Liver (tissue), 9 donors: ENCODE measurements around the gene HEPHL1. TPM values are rescaled to one million over a fixed set of nuclear protein-coding genes. Genes with fewer than 3 reads are reported as not detected.

Experiments
- DNase-seq: peaks from one replicate; pipeline ENCODE4 v3.0.0-alpha.2; 2017; ENCODE audit warnings: low spot score
- H3K27ac ChIP-seq, 2 donors: one replicate each; pipeline ENCODE4 v1.7.0; 2013; ENCODE audit warnings: inconsistent platforms in 2 of 2, low read length in 2 of 2, control low read depth in 1 of 2, low read depth in 1 of 2, mild to moderate bottlenecking in 1 of 2
- H3K27me3 ChIP-seq, 4 donors: one replicate each; pipeline versions ENCODE4 v1.6.1 to v1.7.0; 2013; ENCODE audit warnings: low read length in 3 of 4, inconsistent platforms in 1 of 4, mild to moderate bottlenecking in 1 of 4, moderate library complexity in 1 of 4; ENCODE audit not compliant: control insufficient read depth in 4 of 4, insufficient read depth in 4 of 4
- H3K36me3 ChIP-seq, 4 donors: one replicate each; pipeline versions ENCODE4 v1.6.1 to v1.7.0; 2013; ENCODE audit warnings: low read length in 3 of 4, mild to moderate bottlenecking in 3 of 4, low read depth in 1 of 4, moderate library complexity in 1 of 4; ENCODE audit not compliant: control insufficient read depth in 4 of 4, insufficient read depth in 3 of 4
- H3K4me1 ChIP-seq, 4 donors: one replicate each; pipeline versions ENCODE4 v1.6.1 to v1.7.0; 2013; ENCODE audit warnings: low read length in 3 of 4, mild to moderate bottlenecking in 3 of 4, moderate library complexity in 1 of 4; ENCODE audit not compliant: control insufficient read depth in 4 of 4, insufficient read depth in 4 of 4
- H3K4me3 ChIP-seq, 3 donors: one replicate each; pipeline versions ENCODE4 v1.6.1 to v1.7.0; 2013; ENCODE audit warnings: low read length in 3 of 3, control low read depth in 1 of 3, low read depth in 1 of 3, mild to moderate bottlenecking in 1 of 3
- H3K9ac ChIP-seq, 2 donors: one replicate each; pipeline ENCODE4 v1.7.0; 2013; ENCODE audit warnings: low read length in 2 of 2, mild to moderate bottlenecking in 2 of 2, moderate library complexity in 2 of 2, control low read depth in 1 of 2, low read depth in 1 of 2
- H3K9me3 ChIP-seq, 4 donors: one replicate each; pipeline versions ENCODE4 v1.6.1 to v1.7.0; 2013; ENCODE audit warnings: low read length in 3 of 4; ENCODE audit not compliant: control insufficient read depth in 4 of 4
- ATF3 ChIP-seq: IDR thresholded peaks from 2 replicates; pipeline ENCODE4 v1.6.1; 2016; ENCODE audit warnings: antibody characterized with exemption
- EGR1 ChIP-seq, 2 donors: IDR thresholded peaks; 2 replicates each; pipeline ENCODE4 v1.6.1; 2016 to 2018; ENCODE audit warnings: antibody characterized with exemption in 2 of 2, low read depth in 2 of 2
- FOXA1 ChIP-seq: IDR thresholded peaks from 2 replicates; pipeline ENCODE4 v1.6.1; 2016; ENCODE audit warnings: antibody characterized with exemption
- FOXA2 ChIP-seq: IDR thresholded peaks from 2 replicates; pipeline ENCODE4 v1.6.1; 2016; ENCODE audit warnings: antibody characterized with exemption
- HNF4G ChIP-seq: IDR thresholded peaks from 2 replicates; pipeline ENCODE4 v1.6.1; 2016; ENCODE audit warnings: antibody characterized with exemption
- JUND ChIP-seq, 2 donors: IDR thresholded peaks; 2 replicates each; pipeline ENCODE4 v1.6.1; 2016; ENCODE audit warnings: antibody characterized with exemption in 2 of 2
- MAX ChIP-seq: IDR thresholded peaks from 2 replicates; pipeline ENCODE4 v1.6.1; 2016; ENCODE audit warnings: antibody characterized with exemption
- RAD21 ChIP-seq, 2 donors: IDR thresholded peaks; 2 replicates each; pipeline ENCODE4 v1.6.1; 2016; ENCODE audit warnings: antibody characterized with exemption in 2 of 2, mild to moderate bottlenecking in 2 of 2
- RXRA ChIP-seq, 2 donors: IDR thresholded peaks; 2 replicates each; pipeline ENCODE4 v1.6.1; 2017 to 2018; ENCODE audit warnings: antibody characterized with exemption in 2 of 2, mild to moderate bottlenecking in 1 of 2
- YY1 ChIP-seq: IDR thresholded peaks from 2 replicates; pipeline ENCODE4 v1.6.1; 2016; ENCODE audit warnings: antibody characterized with exemption, mild to moderate bottlenecking
- ZBTB33 ChIP-seq: IDR thresholded peaks from 2 replicates; pipeline ENCODE4 v1.6.1; 2016; ENCODE audit warnings: antibody characterized with exemption
- WGBS: extraction: QIAGEN DNeasy Blood & Tissue Kit; methylation state at CpG from one replicate; pipeline ENCODE4 v1.1.7; 2013; 5-methylcytosine and 5-hydroxymethylcytosine counted together
- polyA plus RNA-seq, 2 donors: library from polyadenylated mRNA; stranded (reverse) in 1 of 2; unstranded in 1 of 2; fragments of 200-250 nt in 1 of 2; fragments of >200 nt in 1 of 2; fragmentation: Nextera tagmentation in 1 of 2; extraction: Ambion mirVana in 1 of 2; gene quantifications; one replicate each; pipeline versions ENCODE4 v1.2.1 to v1.2.3, GENCODE V29; 2013 to 2015
- total RNA-seq, 2 donors: library from RNA; depleted of rRNA; stranded (reverse); fragments of >200 nt; gene quantifications; one replicate each; pipeline ENCODE4 v1.2.3, GENCODE V29; 2014
- TF ChIP-seq, protein P1 (sequence below): fragments of 150-350 bp; IDR thresholded peaks from 2 replicates; pipeline ENCODE4 v1.5.1; 2017; ENCODE audit warnings: improper control_type of control experiment, low read depth, low read length; ENCODE audit not compliant: missing input control
- TF ChIP-seq, protein P2 (sequence below): IDR thresholded peaks from 2 replicates; pipeline ENCODE4 v1.6.1; 2016; ENCODE audit warnings: antibody characterized with exemption, mild to moderate bottlenecking
- donor health status: healthy.
- donor health status: healthy.
- donor health status: healthy.
- donor health status: healthy.
- donor health status: healthy.

The HEPHL1 gene
- total and polyA plus RNA-seq, 4 donors: 0.19 TPM; not detected in 3

DNA sequence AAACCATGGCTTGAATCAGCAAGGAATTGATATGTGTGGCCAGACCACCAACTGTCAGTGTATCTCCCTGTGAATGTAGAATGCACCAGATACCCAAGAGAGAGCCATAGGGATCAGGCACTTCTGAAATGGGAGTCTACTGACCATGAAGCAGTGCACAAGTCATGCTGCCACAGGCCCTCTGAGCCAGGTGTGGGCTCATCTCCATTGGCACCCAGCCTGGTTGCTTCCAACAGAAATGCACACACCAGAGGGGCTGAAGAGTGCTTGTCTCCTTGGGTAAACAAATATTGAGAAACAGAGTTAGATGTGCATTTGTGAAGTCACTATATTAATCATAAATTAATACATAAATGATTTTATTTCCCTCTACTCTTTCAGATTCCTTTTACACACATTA, 79.1 kb downstream of the HEPHL1 start:
- TF ChIP-seq RAD21 (IDR thresholded peaks at IDR 0.05): no peak
- TF ChIP-seq EGR1 (IDR thresholded peaks at IDR 0.05; ENCODE audit: low read depth in 2 of 2): no peak
- TF ChIP-seq, protein P1, sequence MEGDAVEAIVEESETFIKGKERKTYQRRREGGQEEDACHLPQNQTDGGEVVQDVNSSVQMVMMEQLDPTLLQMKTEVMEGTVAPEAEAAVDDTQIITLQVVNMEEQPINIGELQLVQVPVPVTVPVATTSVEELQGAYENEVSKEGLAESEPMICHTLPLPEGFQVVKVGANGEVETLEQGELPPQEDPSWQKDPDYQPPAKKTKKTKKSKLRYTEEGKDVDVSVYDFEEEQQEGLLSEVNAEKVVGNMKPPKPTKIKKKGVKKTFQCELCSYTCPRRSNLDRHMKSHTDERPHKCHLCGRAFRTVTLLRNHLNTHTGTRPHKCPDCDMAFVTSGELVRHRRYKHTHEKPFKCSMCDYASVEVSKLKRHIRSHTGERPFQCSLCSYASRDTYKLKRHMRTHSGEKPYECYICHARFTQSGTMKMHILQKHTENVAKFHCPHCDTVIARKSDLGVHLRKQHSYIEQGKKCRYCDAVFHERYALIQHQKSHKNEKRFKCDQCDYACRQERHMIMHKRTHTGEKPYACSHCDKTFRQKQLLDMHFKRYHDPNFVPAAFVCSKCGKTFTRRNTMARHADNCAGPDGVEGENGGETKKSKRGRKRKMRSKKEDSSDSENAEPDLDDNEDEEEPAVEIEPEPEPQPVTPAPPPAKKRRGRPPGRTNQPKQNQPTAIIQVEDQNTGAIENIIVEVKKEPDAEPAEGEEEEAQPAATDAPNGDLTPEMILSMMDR: no peak
- TF ChIP-seq RXRA (IDR thresholded peaks at IDR 0.05): no peak
- TF ChIP-seq YY1: no peak
- TF ChIP-seq, protein P2, sequence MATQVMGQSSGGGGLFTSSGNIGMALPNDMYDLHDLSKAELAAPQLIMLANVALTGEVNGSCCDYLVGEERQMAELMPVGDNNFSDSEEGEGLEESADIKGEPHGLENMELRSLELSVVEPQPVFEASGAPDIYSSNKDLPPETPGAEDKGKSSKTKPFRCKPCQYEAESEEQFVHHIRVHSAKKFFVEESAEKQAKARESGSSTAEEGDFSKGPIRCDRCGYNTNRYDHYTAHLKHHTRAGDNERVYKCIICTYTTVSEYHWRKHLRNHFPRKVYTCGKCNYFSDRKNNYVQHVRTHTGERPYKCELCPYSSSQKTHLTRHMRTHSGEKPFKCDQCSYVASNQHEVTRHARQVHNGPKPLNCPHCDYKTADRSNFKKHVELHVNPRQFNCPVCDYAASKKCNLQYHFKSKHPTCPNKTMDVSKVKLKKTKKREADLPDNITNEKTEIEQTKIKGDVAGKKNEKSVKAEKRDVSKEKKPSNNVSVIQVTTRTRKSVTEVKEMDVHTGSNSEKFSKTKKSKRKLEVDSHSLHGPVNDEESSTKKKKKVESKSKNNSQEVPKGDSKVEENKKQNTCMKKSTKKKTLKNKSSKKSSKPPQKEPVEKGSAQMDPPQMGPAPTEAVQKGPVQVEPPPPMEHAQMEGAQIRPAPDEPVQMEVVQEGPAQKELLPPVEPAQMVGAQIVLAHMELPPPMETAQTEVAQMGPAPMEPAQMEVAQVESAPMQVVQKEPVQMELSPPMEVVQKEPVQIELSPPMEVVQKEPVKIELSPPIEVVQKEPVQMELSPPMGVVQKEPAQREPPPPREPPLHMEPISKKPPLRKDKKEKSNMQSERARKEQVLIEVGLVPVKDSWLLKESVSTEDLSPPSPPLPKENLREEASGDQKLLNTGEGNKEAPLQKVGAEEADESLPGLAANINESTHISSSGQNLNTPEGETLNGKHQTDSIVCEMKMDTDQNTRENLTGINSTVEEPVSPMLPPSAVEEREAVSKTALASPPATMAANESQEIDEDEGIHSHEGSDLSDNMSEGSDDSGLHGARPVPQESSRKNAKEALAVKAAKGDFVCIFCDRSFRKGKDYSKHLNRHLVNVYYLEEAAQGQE: no peak
- TF ChIP-seq HNF4G: no peak
- TF ChIP-seq FOXA2: no peak
- TF ChIP-seq MAX: no peak
- no peak for TF ChIP-seq ZBTB33
- TF ChIP-seq ATF3: no peak
- TF ChIP-seq FOXA1: no peak
- Histone ChIP-seq H3K27me3 (no peaks in the 10 kb centered on the region), H3K36me3 (no peaks in the 10 kb centered on the region), H3K27ac (no peak overlapping the region), H3K4me3 (no peak overlapping the region), H3K9ac (no peak overlapping the region), H3K4me1 (no peaks in the 10 kb centered on the region), H3K9me3 (no peaks in the 10 kb centered on the region)
- DNase-seq: no peak

DNA sequence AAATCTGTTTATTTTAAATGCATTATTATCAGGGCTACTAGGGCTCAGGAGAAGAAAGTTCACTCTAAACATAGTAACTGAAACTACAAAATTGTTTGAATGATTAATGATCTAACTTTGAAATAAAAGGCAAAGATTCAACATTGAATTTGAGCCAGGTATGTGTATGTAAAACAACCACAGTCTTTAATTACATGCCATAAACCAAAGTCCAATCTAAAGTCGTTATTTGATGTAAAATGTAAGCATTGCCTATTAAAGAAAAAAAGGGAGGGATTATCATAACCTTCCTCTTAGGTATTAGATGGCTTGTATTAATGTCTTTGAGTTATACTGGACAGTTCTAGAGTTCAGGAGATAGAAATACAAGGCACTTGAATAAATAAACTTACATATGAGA, 82.3 kb downstream of the HEPHL1 start:
- no peak for DNase-seq
- Histone ChIP-seq H3K4me3 (no peak overlapping the region), H3K4me1 (no peaks in the 10 kb centered on the region), H3K27ac (no peak overlapping the region), H3K9ac (no peak overlapping the region), H3K36me3 (no peaks in the 10 kb centered on the region), H3K27me3 (no peaks in the 10 kb centered on the region), H3K9me3 (no peaks in the 10 kb centered on the region)
- TF ChIP-seq YY1: no peak
- TF ChIP-seq JUND (IDR thresholded peaks at IDR 0.05): no peak
- no peak for TF ChIP-seq RAD21 (IDR thresholded peaks at IDR 0.05)
- WGBS: 55% methylated on average over 1 of the region's 1 CpG
